A673 (cell line): ENCODE measurements around the gene FASTKD2. TPM values are rescaled to one million over a fixed set of nuclear protein-coding genes. Genes with fewer than 3 reads are reported as not detected.
"Not testable (repeated sequence)": the region's sequence is repeated elsewhere in the genome, so short reads cannot be mapped to it uniquely, and the experiment has no call there.

ENCODE experiments used
- BruUV-seq: library from RNA; stranded (reverse); fragments of 400-500 nt; replicated peaks from 2 replicates; lab custom pipeline; 2021; lab: Mats Ljungman, UMichigan
- CTCF ChIA-PET: fragments of 300-600 bp; sonication (Branson Sonifier 250); formaldehyde crosslinking; loops from one replicate; lab custom pipeline; 2022; ENCODE audit warnings: antibody characterized with exemption; lab: Charles Lee
- POLR2A ChIA-PET: fragments of 300-600 bp; sonication (Branson Sonifier 250); formaldehyde crosslinking; loops from one replicate; lab custom pipeline; 2022; ENCODE audit warnings: antibody characterized with exemption; ENCODE audit not compliant: low non-redundant PET; lab: Charles Lee
- DNase-seq: peaks from one replicate; pipeline ENCODE4 v3.0.0-alpha.2; 2015; ENCODE audit warnings: low spot score
- H3K27ac ChIP-seq: fragments of 200-600 bp; sonication (generic); 2 replicates; pipeline ENCODE4 v1.5.1; 2016; ENCODE audit warnings: mixed run types, low read depth, mild to moderate bottlenecking, mixed read lengths, antibody characterized with exemption, low read length; ENCODE audit not compliant: poor library complexity, severe bottlenecking
- H3K27me3 ChIP-seq: fragments of 200-600 bp; sonication (generic); replicated peaks from 2 replicates; pipeline ENCODE4 v1.6.1; 2017; ENCODE audit warnings: mixed run types, low read depth, mild to moderate bottlenecking, mixed read lengths, antibody characterized with exemption, low read length; ENCODE audit not compliant: insufficient read depth, poor library complexity
- H3K36me3 ChIP-seq: fragments of 200-600 bp; sonication (generic); 2 replicates; pipeline ENCODE4 v1.6.1; 2016; ENCODE audit warnings: mixed run types, mild to moderate bottlenecking, mixed read lengths, antibody characterized with exemption, low read length; ENCODE audit not compliant: insufficient read depth, poor library complexity, severe bottlenecking
- H3K4me1 ChIP-seq: fragments of 200-600 bp; sonication (generic); 2 replicates; pipeline ENCODE4 v1.6.1; 2017; ENCODE audit warnings: mixed run types, mild to moderate bottlenecking, mixed read lengths, antibody characterized with exemption, low read length; ENCODE audit not compliant: insufficient read depth, poor library complexity, severe bottlenecking
- H3K4me3 ChIP-seq: fragments of 200-600 bp; sonication (generic); 2 replicates; pipeline ENCODE4 v1.5.1; 2016; ENCODE audit warnings: low read depth, mixed run types, mild to moderate bottlenecking, mixed read lengths, low read length; ENCODE audit not compliant: poor library complexity, severe bottlenecking
- H3K9me3 ChIP-seq: fragments of 200-600 bp; sonication (generic); 2 replicates; pipeline ENCODE4 v1.6.1; 2016; ENCODE audit warnings: mixed run types, low read depth, mild to moderate bottlenecking, mixed read lengths, antibody characterized with exemption, low read length; ENCODE audit not compliant: poor library complexity, severe bottlenecking
- CTCF ChIP-seq: fragments of 300-800, 200-600 bp; sonication (generic); conservative IDR thresholded peaks from 2 replicates; pipeline ENCODE4 v1.5.1; 2017; ENCODE audit warnings: low read depth, mild to moderate bottlenecking, antibody characterized with exemption, low read length, moderate library complexity, mixed read lengths
- EZH2 ChIP-seq: fragments of 200-600 bp; sonication (generic); IDR thresholded peaks from 2 replicates; pipeline ENCODE4 v1.6.1; 2017; ENCODE audit warnings: borderline replicate concordance, low read depth, mild to moderate bottlenecking, mixed read lengths, antibody characterized with exemption, low read length; ENCODE audit not compliant: poor library complexity, severe bottlenecking
- intact Hi-C: fragments of 100-400 bp; cut with micrococcal nuclease; formaldehyde crosslinking; loops from one replicate; pipeline ENCODE4 v1.10.0; 2022; ENCODE audit not compliant: unreplicated experiment
- total RNA-seq: library from RNA; stranded (reverse); gene quantifications from 2 replicates; pipeline ENCODE4 v1.2.3, GENCODE V29; 2021

FASTKD2 gene
- total RNA-seq, 1 experiment from 2014 or later = 35.4 TPM

GRCh38 chr2:206804326-206804725 is 38.9 kb downstream of the FASTKD2 start:
- no peak for DNase-seq
- TF ChIP-seq EZH2 = no peak
- TF ChIP-seq CTCF = no peak
- no TSS peak for BruUV-seq
- Histone ChIP-seq H3K9me3 (no peaks in the 10 kb centered on the region), H3K36me3 (no peaks in the 10 kb centered on the region), H3K27ac (no peak overlapping the region), H3K4me1 (no peaks in the 10 kb centered on the region), H3K4me3 (no peak overlapping the region), H3K27me3 (no peaks in the 10 kb centered on the region)
- CTCF ChIA-PET = no interaction called here
- POLR2A ChIA-PET = no interaction called here
- intact Hi-C loops = loop anchor here (5.0 to 10.0 kb wide), 2 partner anchors 178 to 820 kb away; partner anchors contain the start of gene METTL21A

GRCh38 chr2:206805887-206806607 is 40.6 kb downstream of the FASTKD2 start:
- POLR2A ChIA-PET = no interaction called here
- intact Hi-C loops = loop anchor here (10.0 kb wide), 1 partner anchor 819 kb away; the partner anchor contains the start of gene METTL21A
- TF ChIP-seq CTCF (no peak), EZH2 (no peak)
- no peaks in the 10 kb centered on the region for H3K9me3 ChIP-seq
- no peak for DNase-seq
- no peaks in the 10 kb centered on the region for H3K27me3 ChIP-seq
- H3K4me1 ChIP-seq = no peaks in the 10 kb centered on the region
- CTCF ChIA-PET = no interaction called here
- no peaks in the 10 kb centered on the region for H3K36me3 ChIP-seq
- BruUV-seq = no TSS peak
- no peak overlapping the region for H3K27ac ChIP-seq
- H3K4me3 ChIP-seq = no peak overlapping the region

GRCh38 chr2:206807624-206808023 is 42.2 kb downstream of the FASTKD2 start:
- POLR2A ChIA-PET, DNase-seq, H3K4me1 ChIP-seq, H3K27me3 ChIP-seq, H3K9me3 ChIP-seq, CTCF ChIA-PET, BruUV-seq, H3K36me3 ChIP-seq, H3K27ac ChIP-seq, H3K4me3 ChIP-seq: not testable (repeated sequence)
- intact Hi-C loops = loop anchor here (10.0 kb wide), 1 partner anchor 817 kb away; the partner anchor contains the start of gene METTL21A

GRCh38 chr2:206812471-206812870 is 47.1 kb downstream of the FASTKD2 start:
- peaks cover 11% of the 10 kb centered on the region for H3K27me3 ChIP-seq
- POLR2A ChIA-PET, DNase-seq, BruUV-seq, H3K9me3 ChIP-seq, H3K36me3 ChIP-seq, CTCF ChIA-PET, H3K4me3 ChIP-seq, H3K4me1 ChIP-seq, intact Hi-C loops, H3K27ac ChIP-seq: not testable (repeated sequence)
